HG03571 (cell line): Measurements from ENCODE around the gene AMMECR1.
A peak's percentile ranks its signal among the peaks of the same experiment; 100 is the strongest.

ENCODE experiments used
- ATAC-seq: cut with Tn5 transposase; IDR thresholded peaks from one replicate; pipeline ENCODE4 v1.9.1; 2021; ENCODE audit not compliant: unreplicated experiment

The AMMECR1 gene

DNA sequence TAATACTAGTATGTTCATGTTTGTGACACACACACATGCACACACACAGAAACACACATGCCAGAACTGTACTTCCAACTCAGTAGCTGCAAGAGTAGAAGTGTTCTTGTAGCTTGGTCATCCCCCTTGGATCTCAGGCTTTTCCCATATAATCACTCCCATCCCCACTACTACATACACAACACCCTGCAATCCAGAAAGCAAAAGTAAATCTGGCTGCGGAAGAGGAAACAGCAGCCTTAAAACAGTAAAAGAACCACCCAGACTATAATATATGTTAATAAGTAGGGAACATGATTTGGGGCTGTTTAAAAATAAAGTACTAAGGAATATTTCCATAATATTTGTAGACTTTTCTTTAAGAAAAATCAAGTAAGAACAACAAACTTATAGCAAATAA is 103.2 kb downstream of the AMMECR1 start:
- ATAC-seq, result no peak

DNA sequence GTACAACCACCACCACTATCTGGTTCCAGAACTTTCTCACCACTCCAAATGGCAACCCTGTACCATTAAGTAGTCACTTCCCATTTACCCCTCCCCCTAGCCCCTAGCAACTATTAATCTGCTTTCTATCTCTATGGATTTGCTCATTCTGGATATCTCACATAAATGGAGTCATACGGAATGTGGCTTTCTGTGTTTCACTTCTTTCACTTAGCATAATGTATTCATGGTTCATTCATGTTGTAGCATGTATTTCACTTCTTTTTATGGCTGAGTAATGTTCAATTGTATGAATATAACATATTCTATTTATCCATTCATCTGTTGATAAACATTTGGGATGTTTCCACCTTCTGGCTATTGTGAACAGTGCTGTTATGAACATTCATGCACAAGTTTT is 104.7 kb downstream of the AMMECR1 start:
- no peak for ATAC-seq

- ATAC-seq, result no peak
Measured at GRCh38 chrX:110212299-110212698, 105.6 kb downstream of the AMMECR1 start.

DNA sequence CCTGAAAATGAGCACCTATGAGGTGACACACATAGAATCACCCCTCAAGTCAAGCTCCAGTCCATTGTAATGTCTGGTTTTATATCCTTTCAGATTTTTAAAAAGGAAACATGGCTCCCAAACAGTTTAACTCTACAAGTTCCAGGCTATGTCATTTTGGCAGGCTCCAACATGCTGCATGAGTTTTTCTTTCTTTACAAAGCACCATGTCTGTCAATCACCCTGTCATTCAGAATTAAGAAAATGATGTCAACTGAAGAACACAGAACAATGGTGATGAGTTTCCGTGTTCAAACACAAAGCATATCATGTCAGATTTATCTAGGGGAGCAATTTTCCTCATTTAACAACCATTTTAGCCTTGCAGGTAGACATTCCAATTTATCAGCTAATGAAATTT is 106.5 kb downstream of the AMMECR1 start:
- ATAC-seq, result no peak

GRCh38 chrX:110210417-110211139 is 107.3 kb downstream of the AMMECR1 start:
- no peak for ATAC-seq

DNA sequence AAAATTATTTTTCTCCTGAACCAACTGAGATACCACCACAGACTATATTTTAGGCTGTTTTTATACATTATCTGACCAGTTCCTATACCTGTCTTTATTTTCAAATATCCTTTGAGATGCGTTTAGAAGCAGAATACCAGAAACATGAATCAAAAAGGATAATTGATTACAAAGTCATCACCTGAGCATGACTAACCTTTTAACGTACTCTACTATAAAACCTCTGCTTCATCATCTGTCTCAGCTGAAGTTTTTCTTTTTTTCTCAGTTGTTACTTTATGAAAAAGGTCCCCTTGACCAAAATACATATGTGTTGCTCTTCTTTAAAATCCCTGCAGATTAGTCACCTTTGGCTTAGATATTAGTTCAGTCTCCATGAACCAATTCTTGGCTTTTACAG is 109.8 kb downstream of the AMMECR1 start:
- no peak for ATAC-seq

DNA sequence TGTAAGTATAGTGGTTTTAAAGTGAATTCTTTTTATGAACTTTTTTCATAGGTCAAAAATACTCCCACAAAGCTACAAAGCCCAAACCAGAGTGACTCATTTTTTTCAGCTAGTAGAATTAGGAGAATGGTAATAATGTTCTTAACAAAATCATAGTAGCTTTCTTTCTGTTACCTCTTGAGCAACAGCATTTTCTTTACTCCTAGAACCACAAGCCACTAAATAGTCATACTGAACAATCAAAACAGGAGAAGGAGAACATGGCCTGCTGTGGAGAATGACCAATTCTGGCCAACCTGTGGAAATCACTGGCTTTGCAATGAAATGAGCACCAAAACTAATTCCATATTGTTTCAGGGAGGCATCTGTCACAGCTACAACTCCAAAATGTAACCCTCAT is 112.9 kb downstream of the AMMECR1 start:
- ATAC-seq, result no peak

- no peak for ATAC-seq
Measured at GRCh38 chrX:110201799-110202198, 116.1 kb downstream of the AMMECR1 start.

DNA sequence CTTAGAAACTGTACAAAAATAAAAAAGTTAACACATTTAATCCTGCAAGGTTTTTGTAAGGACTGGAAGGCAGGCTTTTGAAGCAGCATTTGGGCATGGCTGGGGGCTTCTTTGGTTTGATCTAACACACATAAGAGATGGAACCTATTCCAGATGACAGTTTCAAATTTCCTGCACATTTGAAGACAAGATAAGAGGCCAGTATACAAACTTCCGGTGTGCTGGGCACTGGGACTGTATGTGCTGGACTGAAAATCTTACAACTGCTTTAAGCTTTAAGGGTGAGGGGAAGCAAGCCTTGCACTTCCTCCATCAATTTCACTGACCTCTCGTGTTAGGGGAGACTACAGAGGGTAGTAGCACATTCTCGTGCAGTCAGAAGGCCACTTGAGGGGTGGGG is 122.9 kb downstream of the AMMECR1 start:
- no peak for ATAC-seq

DNA sequence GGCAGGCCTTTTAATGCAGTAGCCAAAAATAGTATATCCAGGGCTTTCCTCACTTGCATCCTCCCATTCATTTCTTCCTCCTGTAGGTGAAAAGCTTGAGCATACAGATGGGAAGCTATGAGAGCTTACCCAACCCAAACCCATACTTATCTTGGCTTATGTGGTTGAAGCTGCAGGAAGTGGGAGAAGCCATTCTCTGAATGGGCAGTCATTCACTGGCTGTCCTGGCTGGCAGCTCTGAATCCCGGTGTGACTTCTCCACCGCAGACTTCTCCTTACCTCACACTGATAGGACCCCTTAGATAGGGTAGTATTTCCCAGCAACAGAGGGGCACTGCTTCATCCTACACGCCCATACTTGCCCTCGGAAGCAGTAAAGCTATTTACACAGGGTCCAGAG is 125.4 kb downstream of the AMMECR1 start:
- ATAC-seq, result no peak

- no peak for ATAC-seq
Measured at GRCh38 chrX:110188701-110189558, 129.0 kb downstream of the AMMECR1 start.

- no peak for ATAC-seq
Measured at GRCh38 chrX:110183314-110183713, 134.6 kb downstream of the AMMECR1 start.

DNA sequence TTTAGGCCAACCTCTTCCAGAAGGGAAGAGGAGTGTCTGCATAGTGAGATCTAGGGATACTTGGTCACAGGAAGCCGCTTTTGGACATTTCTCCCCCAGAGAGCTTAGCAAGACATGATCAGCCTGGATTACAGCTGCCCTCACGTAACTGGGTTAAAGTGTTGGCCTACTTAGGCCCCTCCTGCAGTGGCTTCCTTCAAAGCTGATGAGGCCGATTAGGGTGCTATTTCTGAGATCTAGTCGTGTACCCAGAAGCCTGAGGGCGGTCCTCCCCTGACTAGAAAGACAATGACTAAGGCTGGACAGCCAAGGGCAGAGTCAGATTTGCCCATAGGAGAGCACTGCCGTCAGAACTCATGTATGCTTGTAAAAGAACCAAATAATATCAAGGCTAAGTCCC is 135.0 kb downstream of the AMMECR1 start:
- no peak for ATAC-seq

DNA sequence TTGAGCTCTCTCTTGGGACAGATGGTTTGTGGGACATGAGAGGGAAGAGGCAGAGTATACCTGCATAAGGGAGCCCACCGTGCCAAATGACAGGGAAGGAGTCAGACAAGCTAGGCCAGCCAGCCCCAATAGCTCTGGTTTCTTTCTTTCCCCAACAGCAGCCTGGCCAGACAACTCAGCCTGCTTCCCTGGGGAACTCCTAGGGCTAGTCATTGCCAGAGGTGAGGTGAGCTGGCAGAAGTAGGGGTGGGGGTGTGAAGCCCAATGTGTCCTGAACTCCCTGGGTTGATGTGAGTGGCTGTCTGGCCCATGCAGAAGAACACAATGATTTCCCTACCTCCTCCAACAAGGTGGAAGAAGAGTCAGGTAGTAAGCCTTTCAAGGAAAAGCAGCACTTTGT is 135.5 kb downstream of the AMMECR1 start:
- ATAC-seq, result no peak

- ATAC-seq, result no peak
Measured at GRCh38 chrX:110181459-110182137, 136.3 kb downstream of the AMMECR1 start.

GRCh38 chrX:110180928-110181310 is 137.0 kb downstream of the AMMECR1 start:
- peak; percentile 81 for ATAC-seq

DNA sequence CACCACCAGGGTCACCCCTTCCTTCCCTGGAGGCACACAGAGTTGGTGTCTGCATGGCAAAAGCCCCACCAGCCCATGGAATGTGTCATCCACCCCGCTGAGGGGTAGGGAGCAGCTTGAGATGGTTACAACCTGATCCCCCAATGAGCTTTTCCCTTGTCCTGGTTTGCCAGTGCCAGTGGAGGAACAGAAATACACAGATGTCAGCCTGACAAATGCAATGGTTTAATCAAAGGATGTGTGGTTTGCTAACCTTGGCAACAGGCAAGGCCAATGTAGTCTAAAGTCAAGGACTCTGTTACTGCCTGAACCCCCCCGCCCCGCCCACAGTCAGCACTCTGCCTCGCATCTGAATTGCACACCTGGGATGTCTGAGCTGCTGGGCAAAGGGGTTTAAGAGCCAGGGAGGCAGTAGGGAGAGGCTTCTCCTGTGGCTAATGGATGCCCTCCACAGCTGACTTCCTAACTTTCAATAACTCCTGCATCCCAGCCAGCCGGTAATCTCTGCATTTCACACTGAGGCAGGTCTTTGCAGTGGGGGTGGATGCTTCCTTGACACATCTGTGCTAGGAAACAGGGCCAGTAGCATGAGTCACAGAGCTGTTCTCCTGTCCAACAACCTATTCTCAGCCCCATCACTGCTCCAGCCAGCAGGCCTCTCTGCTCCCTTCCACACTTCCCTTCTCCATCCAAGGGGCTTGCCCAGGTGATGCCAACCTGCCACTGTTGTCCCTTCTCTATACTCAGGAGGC is 137.5 kb downstream of the AMMECR1 start:
- ATAC-seq, result peak; percentile 16

DNA sequence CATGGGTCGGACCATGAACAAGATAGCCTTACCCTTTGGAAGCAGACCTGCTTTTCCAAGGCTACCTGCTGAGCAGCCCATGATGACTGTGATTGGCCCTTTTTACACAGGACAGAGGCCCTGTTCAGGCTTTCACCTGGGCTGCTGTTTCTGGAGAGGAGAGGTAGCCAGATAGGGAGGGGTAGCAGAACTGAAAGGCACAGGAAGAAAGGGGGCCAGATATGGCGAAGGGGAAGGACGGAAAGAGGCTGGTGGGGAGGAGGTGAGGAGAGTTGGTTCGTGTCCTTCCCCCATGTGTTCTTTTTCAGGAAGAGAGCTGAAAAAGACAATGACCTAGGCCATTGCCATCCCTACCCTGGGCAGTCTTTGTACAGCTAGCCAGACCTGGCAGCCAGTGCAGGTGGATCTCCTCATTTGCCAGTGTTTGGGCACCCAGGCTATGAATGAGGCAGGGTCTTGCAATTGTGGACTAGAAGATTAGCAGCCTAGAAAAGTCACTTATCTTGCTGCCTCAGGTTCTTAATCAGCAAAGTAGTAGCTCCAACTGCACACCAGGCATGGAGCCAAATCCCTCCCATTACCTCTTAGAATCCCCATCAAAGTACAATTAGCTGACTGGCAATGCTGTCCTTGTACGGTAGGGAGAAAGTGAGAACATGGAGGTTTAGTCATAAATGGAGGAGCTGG is 139.6 kb downstream of the AMMECR1 start:
- no peak for ATAC-seq

DNA sequence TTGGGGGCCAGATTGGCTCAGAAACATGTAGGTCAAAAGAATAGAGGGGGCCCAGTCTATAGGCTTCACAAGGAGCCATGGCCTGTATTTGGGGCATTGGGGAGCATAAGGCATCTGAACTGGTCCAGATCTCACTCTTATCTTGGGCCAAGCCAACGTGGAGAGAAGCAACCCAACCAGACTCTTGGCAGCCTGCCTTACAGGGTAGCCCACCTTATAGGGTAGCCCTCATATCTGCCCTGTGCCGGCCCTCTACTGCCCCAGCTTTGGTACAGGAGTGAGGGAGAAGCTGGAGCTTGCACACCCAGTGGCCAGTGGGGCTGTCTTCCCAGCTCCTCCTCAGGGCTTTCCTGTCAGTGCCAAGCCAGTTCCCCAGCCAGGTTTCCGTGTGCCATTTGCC is 142.2 kb downstream of the AMMECR1 start:
- ATAC-seq, result no peak

GRCh38 chrX:110175146-110175545 is 142.7 kb downstream of the AMMECR1 start:
- no peak for ATAC-seq
